NK-92 treated with Interleukin-12 subunit alpha and Interleukin-12 subunit beta, amount 100 ng/mL, for 24 hours (cell line): ENCODE measurements around the gene ELK3.

Source experiments
- DNase-seq: peaks from one replicate; lab custom pipeline; 2025; lab: John Stamatoyannopoulos, UW

The ELK3 gene

DNA sequence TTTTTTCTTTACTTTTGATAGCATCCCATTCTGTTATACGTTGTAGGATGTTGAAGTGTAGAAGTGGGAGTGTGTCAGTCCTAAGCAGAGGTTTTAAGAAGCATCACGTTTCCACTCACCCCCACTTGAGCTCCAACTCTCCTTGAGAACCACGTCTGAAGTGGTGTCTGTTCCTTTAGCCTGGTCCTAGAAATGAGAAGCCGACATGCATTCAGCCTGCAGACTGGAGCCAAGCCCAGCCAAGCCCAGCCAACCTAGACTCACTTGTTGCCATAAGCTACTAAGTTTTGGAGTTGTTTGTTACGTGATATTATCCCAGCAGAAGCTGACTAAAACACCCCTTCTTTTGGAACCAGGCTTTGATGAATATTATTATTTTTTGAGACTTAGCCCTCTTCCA is 4.4 kb upstream of the ELK3 start:
- no peak for DNase-seq

DNA sequence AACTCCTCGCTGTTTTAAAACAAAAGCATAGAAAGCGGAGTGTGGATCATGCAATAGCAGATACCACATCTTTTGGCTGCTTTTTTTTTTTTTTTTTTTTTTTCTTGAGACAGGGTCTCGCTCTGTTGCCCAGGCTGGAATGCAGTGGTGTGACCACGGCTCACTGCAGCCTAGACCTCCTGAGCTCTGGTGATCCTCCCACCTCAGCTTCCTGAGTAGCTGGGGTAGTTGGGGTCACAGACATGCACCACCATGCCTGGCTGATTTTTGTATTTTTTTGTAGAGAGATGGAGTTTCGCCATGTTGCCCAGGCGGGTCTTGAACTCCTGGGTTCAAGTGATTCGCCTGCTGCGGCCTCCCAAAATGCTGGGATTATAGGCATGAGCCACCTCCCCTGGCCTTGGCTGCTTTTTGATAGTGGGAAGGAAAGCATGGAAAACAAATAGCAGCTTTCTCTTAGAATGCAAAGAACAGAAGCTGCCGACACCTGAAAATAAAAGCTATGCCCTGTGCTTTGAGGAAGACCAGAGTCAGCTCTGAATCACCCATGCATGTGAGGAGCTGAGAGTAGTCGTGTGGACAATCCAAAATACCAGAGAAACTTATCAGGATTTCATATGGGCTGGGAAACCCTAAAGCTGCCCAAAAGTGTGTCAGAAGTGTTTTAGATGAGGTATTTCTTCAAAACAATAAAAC is 3.6 kb upstream of the ELK3 start:
- DNase-seq = no peak

DNA sequence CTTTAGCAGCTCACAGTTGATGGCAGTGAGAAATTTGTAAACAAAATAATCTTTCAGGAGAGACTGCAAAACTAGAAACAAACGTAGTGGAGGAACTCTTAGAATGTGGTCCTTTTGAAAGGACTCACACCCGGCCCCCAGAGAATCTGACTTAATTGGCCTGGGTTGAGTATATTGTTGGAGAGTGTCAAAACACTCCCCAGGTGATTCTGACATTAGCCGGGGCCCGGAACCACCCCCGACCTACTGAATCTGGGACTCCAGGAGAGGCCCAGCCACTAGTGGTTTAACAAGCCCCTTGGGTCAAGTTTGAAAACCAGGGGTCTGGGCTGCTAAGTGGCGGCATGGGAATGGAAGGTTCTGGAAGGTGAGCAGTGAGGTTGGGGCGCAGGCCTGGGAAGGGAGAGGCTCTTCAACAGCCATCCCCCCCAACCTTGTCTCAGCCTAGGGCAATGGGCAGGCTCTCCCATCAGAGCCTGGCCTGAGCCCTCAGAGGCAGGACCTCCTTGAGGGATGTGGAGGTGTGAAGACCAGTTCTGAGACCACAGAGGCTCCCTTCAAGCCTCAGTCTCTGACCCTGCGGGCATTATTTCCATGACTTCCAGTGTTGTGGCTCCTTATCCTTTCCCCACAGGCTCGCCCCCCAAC is 1.1 kb upstream of the ELK3 start:
- no peak for DNase-seq

DNA sequence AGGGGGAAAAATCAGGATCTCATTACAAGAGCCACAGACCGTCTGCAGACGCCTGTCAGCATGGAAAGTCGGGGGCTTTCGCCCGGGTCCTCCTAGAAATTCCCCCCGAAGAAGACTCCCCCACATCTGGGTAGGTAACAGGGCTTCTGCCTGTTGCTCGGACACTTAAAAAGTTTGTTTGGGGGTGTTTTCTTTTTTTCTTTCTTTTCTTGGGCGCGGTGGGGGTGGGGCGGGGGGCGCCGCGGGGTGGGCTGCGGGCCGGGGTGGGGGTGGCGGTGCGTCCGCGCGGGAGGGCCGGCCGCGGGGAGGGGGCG is 358 bp downstream of the ELK3 start:
- DNase-seq = no peak

DNA sequence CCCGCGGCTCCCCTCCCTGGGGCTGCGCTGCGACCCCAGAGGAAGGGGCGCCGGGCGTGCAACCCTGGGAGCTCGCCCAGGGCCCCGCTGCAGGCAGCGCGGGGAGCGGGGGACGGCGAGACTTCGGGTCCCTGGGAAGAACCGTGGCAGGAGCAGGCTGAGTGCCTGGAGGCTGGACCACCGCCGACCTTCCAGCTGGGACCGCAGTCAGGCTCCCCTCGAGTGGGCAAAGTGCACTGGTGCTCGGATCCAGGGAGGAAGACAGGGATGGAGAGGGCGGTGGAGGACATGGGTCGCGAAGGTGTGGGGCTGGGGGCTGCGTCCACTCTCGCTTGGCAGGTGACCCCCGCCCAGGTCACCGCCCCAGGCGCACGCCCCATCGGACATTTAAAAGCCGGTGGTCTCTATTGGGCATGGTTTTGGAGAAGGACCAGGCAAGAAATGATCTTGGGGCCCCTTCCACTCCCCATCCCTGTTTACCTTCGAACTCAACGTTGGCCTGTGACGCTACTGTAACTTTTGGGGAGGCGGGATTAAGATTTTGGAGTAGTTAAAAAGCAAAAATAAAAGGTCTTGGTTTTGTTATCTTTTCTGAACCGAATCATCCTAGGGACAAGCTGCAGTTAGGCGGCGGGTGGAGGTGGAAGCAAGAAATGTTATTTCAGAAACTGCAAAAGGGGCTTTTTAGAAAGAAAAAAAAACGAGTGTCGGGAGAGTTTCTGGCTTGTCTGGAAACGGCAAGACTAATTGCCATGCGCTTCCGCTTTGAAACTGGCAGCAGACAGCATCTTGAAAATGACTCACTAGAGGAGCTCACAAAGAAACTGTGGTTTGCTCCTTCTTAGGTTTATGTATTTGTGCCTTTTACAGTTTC is 1.0 kb downstream of the ELK3 start:
- DNase-seq = no peak

DNA sequence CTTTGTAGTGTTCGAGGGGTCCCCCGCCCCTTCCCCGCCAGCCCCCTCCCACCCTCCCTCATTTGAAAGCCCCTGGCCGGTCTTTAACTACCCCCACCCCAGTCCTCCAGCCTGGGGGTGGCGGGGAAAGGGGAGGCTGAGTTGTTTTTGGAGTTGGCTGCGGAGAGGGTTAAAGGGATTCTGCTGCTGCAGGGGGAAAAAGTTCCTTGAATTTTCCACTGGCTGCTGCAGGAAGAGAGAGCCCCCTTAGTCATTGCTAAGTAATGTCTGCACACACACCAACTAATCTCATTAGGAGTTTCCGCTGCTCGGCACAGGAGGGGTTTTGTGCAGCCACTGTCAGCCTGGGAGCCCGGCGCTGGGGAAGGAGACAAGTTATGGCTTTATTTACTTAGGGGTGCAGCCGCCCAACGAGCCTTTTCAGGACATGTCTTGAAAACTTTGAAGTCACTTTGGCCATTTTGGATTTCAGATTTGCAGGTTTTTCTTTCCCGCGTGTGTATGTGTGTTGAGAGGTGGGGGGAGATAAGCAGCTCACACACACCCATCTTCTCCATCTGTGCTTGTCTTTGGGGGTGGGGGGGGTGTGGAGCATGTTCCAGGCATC is 1.8 kb downstream of the ELK3 start:
- no peak for DNase-seq

DNA sequence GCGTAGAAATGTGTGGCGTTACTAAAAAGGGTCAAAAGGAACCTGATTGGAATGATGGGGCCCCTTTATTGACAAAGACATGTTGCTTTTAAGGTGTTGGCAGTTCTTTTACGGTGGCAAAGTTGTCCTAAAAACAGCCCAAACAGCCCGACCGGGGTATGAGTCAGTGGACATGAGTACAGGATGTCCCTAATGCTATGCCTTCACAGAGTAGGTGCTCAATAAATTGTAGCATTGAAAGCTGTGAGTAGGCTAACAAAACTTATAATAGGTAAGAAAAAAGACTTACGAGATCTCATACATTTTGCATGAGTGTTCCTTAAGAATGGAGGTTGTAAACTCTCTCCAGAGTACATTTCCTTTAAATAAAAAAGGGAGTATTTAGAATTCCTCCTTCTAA is 2.6 kb downstream of the ELK3 start:
- no peak for DNase-seq

DNA sequence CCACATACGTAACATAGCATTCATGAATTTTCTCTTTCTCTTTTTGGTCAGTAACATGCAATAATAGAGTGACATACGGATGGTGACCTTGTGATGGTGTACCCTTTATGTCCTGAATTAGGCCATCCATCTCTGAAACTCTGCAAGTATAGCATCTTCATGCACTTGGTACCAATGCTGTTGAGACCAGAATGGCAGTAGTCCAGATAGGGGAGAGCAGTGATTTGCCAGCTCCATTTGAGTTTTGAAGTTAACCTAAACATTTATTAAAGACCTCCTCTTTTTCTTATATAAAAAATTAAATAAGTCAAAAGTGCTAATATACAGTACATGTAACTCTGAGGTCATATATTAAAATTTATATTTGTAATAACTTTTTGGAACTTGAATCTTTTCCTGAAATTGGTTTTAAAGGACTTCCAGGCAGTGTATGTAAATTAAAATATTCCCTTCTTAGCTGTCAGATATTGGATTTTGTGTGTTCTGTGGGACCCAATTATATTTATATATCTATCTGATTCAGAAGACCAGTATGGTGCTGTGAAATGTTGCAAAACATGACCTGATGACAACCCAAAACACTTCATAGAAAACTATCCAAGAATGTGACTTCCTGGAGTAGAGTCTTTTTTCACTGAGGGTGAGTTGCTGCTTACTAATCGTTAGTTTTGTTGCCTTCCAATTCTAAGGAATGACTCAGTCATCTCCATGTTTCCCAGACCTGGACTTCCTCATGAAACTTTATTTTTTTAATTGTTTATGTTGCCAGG is 3.5 kb downstream of the ELK3 start:
- no peak for DNase-seq

DNA sequence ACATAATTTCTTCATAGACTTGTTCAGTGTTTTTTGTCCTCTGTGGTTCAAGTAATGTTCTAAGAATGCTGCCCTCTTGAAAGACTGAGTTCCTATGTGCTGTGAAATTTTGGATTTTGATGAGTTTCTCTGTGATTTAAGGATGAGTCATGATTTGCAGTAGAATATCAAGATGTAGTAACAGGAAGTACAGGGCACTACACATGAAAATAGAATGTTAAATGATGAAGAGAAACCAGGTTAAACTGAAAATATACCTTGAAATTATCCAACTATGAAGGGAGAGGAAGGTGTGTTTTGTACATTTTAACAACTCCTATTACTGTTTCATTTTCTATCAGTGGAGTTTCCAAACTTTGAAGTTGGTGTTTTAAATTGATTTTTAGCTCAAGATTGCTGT is 4.8 kb downstream of the ELK3 start:
- DNase-seq = no peak

DNA sequence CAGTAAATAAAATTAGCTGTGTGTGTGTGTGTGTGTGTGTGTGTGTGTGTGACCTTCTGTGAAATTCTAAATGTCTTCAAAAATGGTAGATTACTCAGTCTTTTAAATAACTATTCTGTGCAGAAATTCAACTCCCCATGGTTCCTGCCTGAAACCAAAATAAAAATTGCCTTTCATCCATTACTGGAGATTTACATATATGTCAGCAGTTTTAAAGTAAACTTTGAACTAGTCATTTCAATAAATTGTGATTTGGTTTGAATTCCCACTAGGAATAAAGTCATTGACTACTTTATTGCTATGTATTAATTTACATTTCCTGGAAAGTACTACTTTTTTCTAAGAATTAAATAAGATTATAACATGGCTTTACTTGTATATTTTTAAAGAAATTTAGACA is 5.3 kb downstream of the ELK3 start:
- no peak for DNase-seq

DNA sequence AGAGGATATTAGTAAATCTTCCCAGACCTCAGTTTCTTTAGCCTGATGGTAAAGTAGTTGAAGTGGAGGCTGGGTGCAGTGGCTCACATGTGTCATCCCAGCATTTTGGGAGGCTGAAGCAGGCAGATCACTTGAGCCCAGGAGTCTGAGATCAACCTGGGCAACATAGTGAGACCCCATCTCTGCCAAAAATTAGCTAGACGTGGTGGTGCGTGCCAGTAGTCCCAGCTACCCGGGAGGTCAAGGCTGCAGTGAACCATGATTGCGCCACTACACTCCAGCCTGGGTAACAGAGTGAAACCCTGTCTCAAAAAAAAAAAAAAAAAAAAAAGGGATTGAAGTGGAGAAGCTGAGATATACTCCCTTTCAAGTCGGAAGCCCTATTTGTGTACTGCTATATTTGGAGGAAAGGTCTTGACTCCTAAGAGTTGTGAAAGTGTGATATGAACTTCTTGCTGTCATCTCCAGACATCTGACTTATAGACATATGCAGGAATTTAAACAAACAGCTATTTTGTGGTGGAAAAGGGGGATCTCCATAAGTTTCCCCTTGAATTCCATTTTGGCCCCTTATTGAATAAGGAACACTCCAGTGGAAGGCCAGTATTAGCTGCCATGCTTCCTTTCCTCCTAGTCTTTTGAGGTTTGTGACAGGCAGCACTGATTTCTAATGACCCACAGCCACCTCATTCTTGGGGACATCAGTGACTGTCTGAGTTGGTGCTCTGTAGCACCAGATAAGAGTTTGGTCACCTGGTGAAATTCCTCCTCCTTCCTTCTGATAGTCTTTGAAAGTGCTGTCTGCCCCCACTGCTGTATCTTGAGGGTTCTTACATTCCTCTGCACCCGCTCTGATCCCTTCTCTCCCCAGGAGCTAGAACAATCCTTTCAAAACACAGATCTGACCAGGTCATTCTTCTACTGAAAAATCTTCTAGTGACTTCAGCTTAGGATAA is 7.4 kb downstream of the ELK3 start:
- DNase-seq = no peak

DNA sequence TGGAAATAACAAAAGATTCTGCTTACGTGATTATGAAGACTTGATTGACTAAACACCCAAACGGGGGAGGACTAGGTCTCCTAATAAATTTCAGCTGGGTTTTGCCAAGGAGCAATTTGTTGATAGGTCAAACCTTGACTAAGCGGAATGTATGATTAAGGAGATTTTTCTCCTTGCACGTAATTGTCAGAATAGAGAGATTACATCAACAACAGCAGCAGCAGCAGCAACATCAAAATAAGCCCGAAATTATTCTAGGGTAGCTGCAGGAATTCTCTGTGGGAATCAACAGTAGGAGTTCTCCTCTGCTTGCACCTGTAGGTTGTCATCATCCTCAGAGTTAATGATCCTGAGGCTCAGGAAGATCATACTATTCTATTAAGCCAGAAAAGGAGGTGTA is 10.2 kb downstream of the ELK3 start:
- DNase-seq = no peak

DNA sequence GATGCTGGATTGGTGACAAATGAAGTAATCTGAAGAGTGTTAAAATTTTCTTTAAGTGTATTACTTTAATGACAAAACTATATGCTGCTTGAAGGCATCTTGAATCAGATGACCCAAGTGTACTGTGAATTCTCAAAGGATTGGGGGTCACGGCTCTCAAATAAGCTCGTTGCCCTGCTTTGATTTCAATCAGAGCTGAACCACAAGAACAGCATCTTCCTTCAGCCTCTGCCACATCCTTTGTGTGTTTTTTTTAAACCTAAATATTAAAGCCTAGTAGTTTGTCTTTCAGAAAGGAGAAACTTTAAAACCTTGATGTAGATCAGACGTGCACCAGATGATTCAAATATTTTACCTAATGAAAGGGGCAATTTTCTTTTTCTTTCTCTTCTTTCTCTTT is 11.7 kb downstream of the ELK3 start:
- no peak for DNase-seq

DNA sequence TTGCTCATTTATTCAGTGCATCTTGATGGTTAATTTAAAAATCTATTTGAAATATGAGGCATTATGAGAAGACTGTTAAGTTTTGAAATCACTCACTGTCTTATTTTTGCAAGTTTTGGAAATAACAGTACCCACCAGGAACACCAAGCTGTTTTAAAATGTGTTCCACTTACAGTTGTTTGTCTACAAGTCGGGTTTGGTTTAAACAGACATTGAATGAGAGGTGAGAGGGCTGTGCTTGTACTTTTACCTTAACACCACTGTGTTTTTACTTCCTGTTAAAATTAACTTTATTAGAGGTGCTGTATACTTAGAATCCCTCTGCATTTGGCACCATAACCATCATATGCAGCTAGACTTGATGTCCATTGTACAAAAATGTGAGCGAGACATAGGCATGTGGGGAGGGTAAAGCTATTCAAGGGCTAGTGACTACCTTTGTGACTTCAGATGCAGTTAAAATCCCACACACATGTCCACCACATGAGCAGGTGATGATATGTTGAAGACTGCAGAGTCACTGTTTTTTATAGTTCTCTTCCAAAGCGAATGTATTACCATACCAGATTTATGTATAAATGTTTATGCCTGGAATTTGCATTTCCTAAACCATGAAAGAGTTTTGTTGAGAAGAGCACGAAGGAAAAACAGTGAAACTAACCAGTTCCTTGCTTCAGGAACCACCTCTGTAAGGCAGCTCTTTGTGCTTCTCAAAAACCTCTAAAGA is 12.9 kb downstream of the ELK3 start:
- no peak for DNase-seq

DNA sequence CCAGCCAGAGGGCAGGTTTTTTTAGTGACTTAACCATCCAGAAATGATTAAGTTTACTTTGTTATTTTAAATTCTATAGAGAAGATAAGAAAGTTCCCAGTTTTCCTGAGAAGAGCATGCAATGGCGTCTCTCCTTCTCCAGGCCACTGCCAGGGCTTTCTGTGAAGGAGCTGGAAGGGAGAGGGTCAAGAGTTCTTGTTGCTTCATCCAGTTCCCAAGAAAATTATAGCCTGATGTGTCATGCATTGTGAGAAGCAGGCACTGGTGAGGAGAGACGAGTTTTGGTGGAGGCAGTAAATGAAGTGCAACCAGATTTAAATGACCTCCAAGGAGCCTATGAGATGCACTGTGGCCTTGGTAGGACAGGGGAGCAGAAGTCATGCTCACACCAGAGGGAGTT is 14.2 kb downstream of the ELK3 start:
- no peak for DNase-seq

DNA sequence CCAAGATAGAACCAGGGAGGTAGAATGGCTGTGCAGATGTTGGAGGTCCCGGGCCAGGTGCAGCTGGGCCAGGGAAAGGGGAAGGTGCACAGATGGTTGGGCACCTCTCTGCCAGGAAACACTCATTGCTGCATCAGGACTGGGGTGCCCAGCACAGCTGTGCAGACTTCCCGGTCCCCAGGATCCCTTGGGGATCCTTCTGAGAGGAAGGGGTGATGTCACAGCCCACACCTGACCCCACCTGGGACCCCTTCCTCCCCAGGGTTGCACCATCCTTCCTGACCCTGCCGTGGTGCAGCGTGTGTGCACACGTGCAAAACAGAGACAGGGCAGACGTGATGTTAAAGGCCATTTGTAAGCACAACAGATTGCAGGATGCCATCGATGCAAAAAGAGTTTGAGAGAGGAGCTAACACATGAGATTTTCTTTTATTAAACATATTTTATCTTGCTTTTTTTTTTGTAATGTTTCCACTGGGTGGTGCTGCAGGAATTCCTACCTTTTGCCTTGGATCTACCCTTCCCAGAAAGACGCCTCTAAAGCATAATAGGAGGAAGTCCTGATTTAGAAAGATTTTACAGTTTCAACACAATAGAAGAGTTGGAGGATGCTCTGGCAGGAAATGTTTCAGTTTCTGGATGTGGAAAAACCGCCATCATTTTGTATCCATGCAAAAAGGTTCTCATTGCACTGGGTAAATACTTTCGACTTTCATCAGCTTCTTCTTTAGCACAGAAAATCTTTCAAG is 14.8 kb downstream of the ELK3 start:
- no peak for DNase-seq

DNA sequence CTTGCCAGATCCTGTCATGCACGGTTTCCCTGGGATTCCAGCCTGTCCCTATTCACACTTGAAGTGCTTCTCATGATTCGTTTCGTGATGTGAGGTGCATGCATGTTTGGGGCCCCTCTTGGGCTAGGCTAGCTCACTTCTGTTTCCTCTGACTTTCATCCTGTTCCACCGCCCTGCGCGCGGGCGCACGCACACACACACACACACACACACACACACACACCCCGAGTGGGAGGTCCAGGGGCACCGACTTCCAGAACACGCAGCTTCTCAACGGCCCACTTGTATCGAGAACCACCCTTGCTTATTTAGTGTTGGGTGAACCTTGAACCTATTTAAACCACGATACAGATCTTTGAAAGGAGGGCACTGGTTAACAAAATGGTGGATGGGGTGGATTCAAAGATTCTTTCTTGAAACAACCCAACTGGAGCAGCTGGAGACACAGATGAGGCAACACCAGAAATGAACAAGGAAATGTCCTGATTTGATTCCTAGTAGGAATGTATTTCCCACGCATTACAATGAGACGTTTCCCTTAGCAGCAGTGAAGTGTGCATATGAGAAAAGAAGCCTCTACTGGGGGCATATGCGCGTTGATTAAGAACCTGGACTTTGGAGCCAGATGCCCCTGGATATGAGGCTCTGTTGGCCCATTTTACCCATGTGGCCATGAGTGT is 16.3 kb downstream of the ELK3 start:
- no peak for DNase-seq

DNA sequence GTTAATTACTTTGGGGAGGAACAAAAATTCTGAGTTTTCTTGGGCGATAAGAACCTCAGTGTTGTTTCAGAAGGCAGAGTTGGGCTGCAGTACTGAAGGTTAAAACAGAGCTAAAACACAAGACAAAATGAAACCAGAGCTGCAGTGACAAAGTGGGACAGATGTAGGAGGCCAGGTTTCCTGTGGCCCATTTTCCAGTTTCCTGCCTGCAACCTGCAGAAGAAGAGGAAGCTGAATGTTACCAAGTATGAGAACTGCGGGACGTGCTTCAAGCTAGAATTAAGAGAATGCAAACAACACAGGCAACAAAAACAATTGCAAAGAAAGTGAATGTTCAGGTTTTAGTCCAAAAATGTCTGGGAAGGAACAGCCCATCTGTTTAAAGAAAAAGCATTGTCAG is 17.8 kb downstream of the ELK3 start:
- DNase-seq = no peak
